T-helper 9 cell (primary cell): ENCODE results near the gene LILRB3.
A peak's percentile ranks its signal among the peaks of the same experiment; 100 is the strongest.
"Not testable (repeated sequence)": the region's sequence is repeated elsewhere in the genome, so short reads cannot be mapped to it uniquely, and the experiment has no call there.

Experiments
- DNase-seq: peaks from one replicate; pipeline ENCODE4 v3.0.0-alpha.2; 2020

The LILRB3 gene

GRCh38 chr19:54242234-54242633 is 19.4 kb upstream of the LILRB3 start:
- DNase-seq: not testable (repeated sequence)

- DNase-seq: not testable (repeated sequence)
Observed at GRCh38 chr19:54240372-54241336, 17.8 kb upstream of the LILRB3 start.

GRCh38 chr19:54239491-54240371 is 16.9 kb upstream of the LILRB3 start:
- DNase-seq: not testable (repeated sequence)

GRCh38 chr19:54233941-54234340 is 11.1 kb upstream of the LILRB3 start:
- DNase-seq: no peak

GRCh38 chr19:54231077-54231931 is 8.5 kb upstream of the LILRB3 start:
- DNase-seq: peak; percentile 92

GRCh38 chr19:54230031-54230430 is 7.2 kb upstream of the LILRB3 start:
- no peak for DNase-seq

GRCh38 chr19:54229146-54229545 is 6.3 kb upstream of the LILRB3 start:
- DNase-seq: no peak

- DNase-seq: not testable (repeated sequence)
Observed at GRCh38 chr19:54224619-54225018, 1.8 kb upstream of the LILRB3 start.

GRCh38 chr19:54223937-54224281 is 1.1 kb upstream of the LILRB3 start:
- not testable (repeated sequence) for DNase-seq

- DNase-seq: not testable (repeated sequence)
Observed at GRCh38 chr19:54223277-54223936, 600 bp upstream of the LILRB3 start.

GRCh38 chr19:54221947-54222346 is 860 bp downstream of the LILRB3 start:
- not testable (repeated sequence) for DNase-seq

- not testable (repeated sequence) for DNase-seq
Observed at GRCh38 chr19:54219702-54220101, 3.1 kb downstream of the LILRB3 start.

- DNase-seq: no peak
Observed at GRCh38 chr19:54218960-54219661, 3.7 kb downstream of the LILRB3 start.

- DNase-seq: no peak
Observed at GRCh38 chr19:54218259-54218658, 4.5 kb downstream of the LILRB3 start.

- DNase-seq: not testable (repeated sequence)
Observed at GRCh38 chr19:54217517-54218247, 5.1 kb downstream of the LILRB3 start.

GRCh38 chr19:54216869-54217268 is 5.9 kb downstream of the LILRB3 start:
- DNase-seq: no peak

GRCh38 chr19:54214734-54215133 is 8.1 kb downstream of the LILRB3 start:
- not testable (repeated sequence) for DNase-seq

GRCh38 chr19:54214217-54214616 is 8.6 kb downstream of the LILRB3 start:
- DNase-seq: not testable (repeated sequence)

- DNase-seq: no peak
Observed at GRCh38 chr19:54211235-54211634, 11.6 kb downstream of the LILRB3 start.

GRCh38 chr19:54209811-54210494 is 12.9 kb downstream of the LILRB3 start:
- DNase-seq: no peak
